B cell (primary cell): Measurements from ENCODE around the gene STK24. TPM values are rescaled to one million over a fixed set of nuclear protein-coding genes. Genes with fewer than 3 reads are reported as not detected.

Experiments used
- ATAC-seq: fragments of 200-7000 bp; cut with Tn5 transposase; one replicate; pipeline ENCODE4 v1.10.0; 2021; ENCODE audit warnings: low read depth, mild to moderate bottlenecking, moderate number of reproducible peaks, moderate library complexity
- CTCF ChIA-PET: fragments of 350-600 bp; sonication (Branson Sonifier 250); formaldehyde crosslinking; loops from one replicate; lab custom pipeline; 2021; ENCODE audit warnings: antibody characterized with exemption, inconsistent platforms; lab: Charles Lee
- POLR2A ChIA-PET: fragments of 350-600 bp; sonication (Branson Sonifier 250); formaldehyde crosslinking; loops from one replicate; lab custom pipeline; 2021; ENCODE audit warnings: antibody characterized with exemption; lab: Charles Lee
- DNase-seq: peaks from one replicate; pipeline ENCODE4 v3.0.0; 2013
- H2AFZ ChIP-seq: 2 replicates; pipeline ENCODE4 v1.6.1; 2012; ENCODE audit warnings: mild to moderate bottlenecking, low read depth, low read length; ENCODE audit not compliant: insufficient read depth, poor library complexity, severe bottlenecking
- H3K27ac ChIP-seq, 2 donors: 1 replicate in 1 of 2; 2 replicates in 1 of 2; pipeline ENCODE4 v1.5.1; 2012 to 2013; ENCODE audit warnings: low read length in 2 of 2, mild to moderate bottlenecking in 2 of 2, moderate library complexity in 1 of 2
- H3K27me3 ChIP-seq, 4 experiments: fragments of 200-600 bp in 1 of 4; sonication (generic) in 1 of 4; replicated peaks in 1 of 4; 1 replicate in 2 of 4; 2 replicates in 2 of 4; pipeline versions ENCODE4 v1.6.1 to v1.7.0; 2013 to 2016; ENCODE audit warnings: low read length in 3 of 4, mild to moderate bottlenecking in 2 of 4, mixed read lengths in 1 of 4, moderate library complexity in 1 of 4; ENCODE audit not compliant: insufficient read depth in 4 of 4, control insufficient read depth in 3 of 4; ENCODE audit errors: control extremely low read depth in 1 of 4
- H3K36me3 ChIP-seq, 2 experiments: replicated peaks in 1 of 2; 1 replicate in 1 of 2; 2 replicates in 1 of 2; pipeline versions ENCODE4 v1.6.1 to v1.7.1; 2013; ENCODE audit warnings: low read length in 1 of 2; ENCODE audit not compliant: insufficient read depth in 2 of 2, control insufficient read depth in 1 of 2; ENCODE audit errors: control extremely low read depth in 1 of 2, extremely low read depth in 1 of 2
- H3K4me1 ChIP-seq, 2 donors: fragments of 200-600 bp in 1 of 2; sonication (generic) in 1 of 2; 1 replicate in 1 of 2; 2 replicates in 1 of 2; pipeline versions ENCODE4 v1.5.1 to v1.6.1; 2013 to 2017; ENCODE audit warnings: low read length in 2 of 2; ENCODE audit not compliant: control insufficient read depth in 2 of 2, insufficient read depth in 2 of 2
- H3K4me2 ChIP-seq: replicated peaks from 2 replicates; pipeline ENCODE3; 2012; ENCODE audit warnings: mild to moderate bottlenecking, low read depth, low read length; ENCODE audit not compliant: poor library complexity, severe bottlenecking
- H3K4me3 ChIP-seq, 5 experiments: fragments of 200-600 bp in 1 of 5; sonication (generic) in 1 of 5; 1 replicate in 3 of 5; 2 replicates in 2 of 5; pipeline versions ENCODE4 v1.5.1 to v1.7.0; 2011 to 2016; ENCODE audit warnings: low read length in 4 of 5, mild to moderate bottlenecking in 4 of 5, low read depth in 2 of 5, control low read depth in 1 of 5, moderate library complexity in 1 of 5; ENCODE audit not compliant: insufficient read depth in 1 of 5; ENCODE audit errors: control extremely low read depth in 1 of 5, extremely low read depth in 1 of 5
- H3K79me2 ChIP-seq: fragments of 200-600 bp; sonication (generic); one replicate; pipeline ENCODE4 v1.6.0; 2016; ENCODE audit warnings: low read length; ENCODE audit not compliant: control insufficient read depth, insufficient read depth
- H3K9ac ChIP-seq: fragments of 200-600 bp; sonication (generic); 2 replicates; pipeline ENCODE4 v1.6.1; 2017; ENCODE audit warnings: mild to moderate bottlenecking, low read length, moderate library complexity
- H3K9me3 ChIP-seq, 3 donors: one replicate each; pipeline versions ENCODE4 v1.6.1 to v1.7.1; 2013; ENCODE audit warnings: low read length in 2 of 3; ENCODE audit not compliant: control insufficient read depth in 2 of 3, insufficient read depth in 1 of 3; ENCODE audit errors: control extremely low read depth in 1 of 3
- H4K20me1 ChIP-seq: 2 replicates; pipeline ENCODE4 v1.6.0; 2012; ENCODE audit warnings: mild to moderate bottlenecking, low read length; ENCODE audit not compliant: insufficient read depth, control insufficient read depth, poor library complexity, severe bottlenecking
- H3K27ac Mint-ChIP-seq: one replicate; pipeline ENCODE4 v1.8.0; 2021; ENCODE audit warnings: mixed read lengths
- H3K27me3 Mint-ChIP-seq: one replicate; pipeline ENCODE4 v1.8.0; 2021; ENCODE audit warnings: mixed read lengths
- H3K4me1 Mint-ChIP-seq: one replicate; pipeline ENCODE4 v1.8.0; 2021; ENCODE audit warnings: mixed read lengths
- H3K4me3 Mint-ChIP-seq: one replicate; pipeline ENCODE4 v1.8.0; 2021; ENCODE audit warnings: mixed read lengths
- H3K9me3 Mint-ChIP-seq: one replicate; pipeline ENCODE4 v1.8.0; 2022; ENCODE audit warnings: mixed read lengths; ENCODE audit not compliant: insufficient read depth
- CTCF ChIP-seq: fragments of 200-600 bp; IDR thresholded peaks from one replicate; pipeline ENCODE4 v1.8.0; 2022; ENCODE audit warnings: antibody characterized with exemption, mild to moderate bottlenecking
- EZH2 ChIP-seq: IDR thresholded peaks from 2 replicates; pipeline ENCODE4 v1.6.1; 2012; ENCODE audit warnings: borderline replicate concordance, low read depth, mild to moderate bottlenecking, moderate library complexity, low read length; ENCODE audit not compliant: insufficient read depth, poor library complexity, severe bottlenecking
- WGBS: methylation state at CpG from one replicate; pipeline ENCODE4 v1.1.5; 2013; ENCODE audit warnings: missing lambda C conversion rate; ENCODE audit not compliant: insufficient coverage; 5-methylcytosine and 5-hydroxymethylcytosine counted together
- intact Hi-C: fragments of 100-400 bp; cut with micrococcal nuclease; formaldehyde crosslinking; loops from one replicate; pipeline ENCODE4 v1.10.0; 2022
- polyA plus RNA-seq: library from polyadenylated mRNA; depleted of rRNA; stranded (reverse); fragments of >200 nt; gene quantifications from 2 replicates; pipeline ENCODE4 v1.2.3, GENCODE V29; 2012
- total RNA-seq, 2 donors: library from RNA; stranded (reverse); fragments of 120-200 nt in 1 of 2; gene quantifications; 1 replicate in 1 of 2; 2 replicates in 1 of 2; pipeline versions ENCODE4 v1.2.3 to v1.2.4, GENCODE V29; 2013 to 2022

The STK24 gene
- total and polyA plus RNA-seq, 2 donors (not counting 1 experiment from before 2014, with no cell fraction given): 47.2 to 117 TPM

GRCh38 chr13:98530217-98530616, 46.7 kb downstream of the STK24 start:
- ChIA-PET POLR2A (no interaction called here), CTCF (interaction anchor here (1.6 to 1.8 kb wide), 2 partner anchors 10 to 63 kb away, joined by 6 to 7 read pairs; no protein-coding TSS in a partner anchor)
- Histone ChIP-seq H3K27me3 (no peaks in the 10 kb centered on the region), H3K36me3 (peaks cover 0 to 4% of the 10 kb centered on the region in 2 experiments), H3K79me2 (peaks cover 98% of the 10 kb centered on the region), H3K4me1 (peaks cover 29 to 42% of the 10 kb centered on the region in 2 donors), H3K9ac (no peak overlapping the region), H3K4me2 (no peak overlapping the region), H3K27ac (no peak overlapping the region), H2AFZ (no peak overlapping the region), H4K20me1 (peaks cover 98% of the 10 kb centered on the region), H3K9me3 (no peaks in the 10 kb centered on the region), H3K4me3 (no peak overlapping the region)
- ATAC-seq: no peak
- H3K27me3 Mint-ChIP-seq: no peaks in the 10 kb centered on the region
- intact Hi-C loops: no loop called here
- DNase-seq: no peak
- H3K27ac Mint-ChIP-seq: no peak overlapping the region
- TF ChIP-seq CTCF: no peak
- TF ChIP-seq EZH2: no peak
- WGBS: 84% methylated on average over 6 of the region's 7 CpGs
- H3K4me3 Mint-ChIP-seq: no peak overlapping the region
- no peaks in the 10 kb centered on the region for H3K9me3 Mint-ChIP-seq
- H3K4me1 Mint-ChIP-seq: peaks cover 86% of the 10 kb centered on the region

- Histone ChIP-seq H3K9me3 (no peaks in the 10 kb centered on the region), H3K4me1 (peaks cover 39 to 49% of the 10 kb centered on the region in 2 donors), H4K20me1 (peaks cover 98% of the 10 kb centered on the region), H3K4me3 (no peak overlapping the region), H2AFZ (no peak overlapping the region), H3K79me2 (peaks cover 100% of the 10 kb centered on the region), H3K27me3 (no peaks in the 10 kb centered on the region), H3K27ac (no peak overlapping the region), H3K36me3 (peaks cover 0 to 4% of the 10 kb centered on the region in 2 experiments), H3K9ac (no peak overlapping the region), H3K4me2 (no peak overlapping the region)
- Mint-ChIP-seq H3K9me3 (no peaks in the 10 kb centered on the region), H3K27me3 (no peaks in the 10 kb centered on the region), H3K27ac (peak overlapping the region; percentile 66), H3K4me3 (peak overlapping the region; percentile 53), H3K4me1 (peaks cover 89% of the 10 kb centered on the region)
- 92% methylated on average over 8 of the region's 8 CpGs for WGBS
- ATAC-seq (no peak), DNase-seq (no peak)
- CTCF ChIA-PET: no interaction called here
- TF ChIP-seq CTCF: no peak
- TF ChIP-seq EZH2: no peak
- intact Hi-C loops: no loop called here
- POLR2A ChIA-PET: no interaction called here
Measured at GRCh38 chr13:98529171-98529570, 47.7 kb downstream of the STK24 start.
